ENCODE results near the gene EFL1.

- TF ChIP-seq CTCF (IDR thresholded peaks at IDR 0.05) (no peak), ZFX (IDR thresholded peaks at IDR 0.05; ENCODE audit: borderline replicate concordance) (no peak)
Observed at GRCh38 chr15:82294061-82294690, 31.6 kb upstream of the EFL1 start.
